ENCODE measurements around the gene REEP1. TPM values are rescaled to one million over a fixed set of nuclear protein-coding genes. Genes with fewer than 3 reads are reported as not detected.
A peak's percentile ranks its signal among the peaks of the same experiment; 100 is the strongest.
"Not testable (repeated sequence)": the region's sequence is repeated elsewhere in the genome, so short reads cannot be mapped to it uniquely, and the experiment has no call there.

Gene REEP1
- total RNA-seq, 1 donor from 2014 or later = 6.7 TPM

DNA sequence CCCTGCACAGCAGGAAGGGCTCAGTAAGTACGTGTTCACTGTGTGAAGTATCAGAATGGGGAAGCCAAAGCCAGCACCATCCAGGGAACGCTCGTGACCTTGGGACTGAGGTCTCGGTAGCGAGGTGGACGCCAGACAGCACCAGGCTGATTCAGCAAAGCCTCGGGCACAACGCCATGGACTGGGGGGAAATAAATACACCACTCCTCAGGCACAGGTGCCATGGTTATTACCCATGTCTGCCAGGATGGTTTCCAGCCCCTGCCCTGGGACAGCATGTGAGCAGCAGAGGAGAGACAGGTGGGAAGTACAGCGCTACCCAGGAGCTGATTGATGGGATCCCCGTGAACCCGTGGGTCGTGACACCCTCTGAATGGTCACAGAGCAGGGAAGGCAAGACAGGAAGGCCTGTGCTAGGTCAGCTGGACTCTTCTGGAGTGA, 53.0 kb downstream of the REEP1 start:
- DNase-seq (ENCODE audit: low read depth in 2 of 2) = peak in 1 of 2 donors; percentile 43

DNA sequence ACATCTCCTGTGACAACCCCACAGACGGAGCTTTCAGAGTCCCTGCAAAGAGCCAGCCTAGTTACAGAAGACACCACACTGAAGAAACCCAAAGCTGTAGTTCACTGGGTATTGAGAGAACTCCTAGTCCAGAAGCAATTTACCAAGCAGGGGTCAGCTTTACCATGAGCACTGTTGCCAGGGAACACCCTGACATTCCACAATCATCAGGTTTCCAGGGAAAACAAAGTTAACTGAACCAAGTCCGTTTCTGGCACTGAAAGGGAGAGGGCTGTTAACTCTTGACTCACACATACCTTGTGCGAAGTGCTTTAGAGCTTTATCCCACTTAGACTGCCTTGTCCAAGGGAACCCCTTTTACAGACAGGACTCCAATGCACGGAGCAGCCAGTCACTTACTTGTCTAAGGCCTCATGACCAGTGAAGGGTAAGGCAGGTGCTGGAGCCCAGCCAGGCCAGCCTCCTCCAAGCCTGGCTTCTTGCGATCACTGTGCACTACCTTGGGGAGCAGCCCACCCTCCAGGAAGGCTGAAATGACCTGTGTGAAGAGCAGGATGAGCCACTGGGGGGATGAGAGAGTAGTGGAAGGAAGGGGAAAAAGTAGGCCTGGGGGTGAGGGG, 53.9 kb downstream of the REEP1 start:
- DNase-seq (ENCODE audit: low read depth in 2 of 2) = peak; percentile 7 to 76

DNA sequence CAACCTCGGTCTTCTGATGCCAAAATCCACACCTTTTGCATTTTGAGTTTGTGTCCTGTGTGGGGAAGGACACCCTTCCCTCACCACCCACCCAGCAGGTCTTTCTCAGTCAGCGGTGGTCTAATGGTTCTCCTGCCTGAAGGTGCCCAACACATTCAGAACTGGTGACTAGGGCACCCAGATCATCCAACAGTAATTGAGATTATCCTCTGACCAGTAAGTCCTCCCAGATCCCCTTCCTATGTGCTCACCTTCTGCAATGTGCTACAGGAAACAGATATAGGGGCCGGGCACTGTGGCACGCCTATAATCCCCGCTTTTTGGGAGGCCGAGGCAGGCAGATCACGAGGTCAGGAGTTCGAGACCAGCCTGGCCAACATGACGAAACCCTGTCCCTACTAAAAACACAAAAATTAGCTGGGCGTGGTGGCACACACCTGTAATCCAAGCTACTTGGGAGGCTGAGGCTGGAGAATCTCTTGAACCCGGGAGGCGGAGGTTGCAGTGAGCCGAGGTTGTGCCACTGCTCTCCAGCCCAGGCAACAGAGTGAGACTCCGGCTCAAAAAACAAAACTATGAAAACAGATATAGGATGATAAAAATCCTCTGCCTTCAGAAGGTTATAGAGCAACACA, 56.2 kb downstream of the REEP1 start:
- DNase-seq (ENCODE audit: low read depth in 2 of 2) = no peak

DNA sequence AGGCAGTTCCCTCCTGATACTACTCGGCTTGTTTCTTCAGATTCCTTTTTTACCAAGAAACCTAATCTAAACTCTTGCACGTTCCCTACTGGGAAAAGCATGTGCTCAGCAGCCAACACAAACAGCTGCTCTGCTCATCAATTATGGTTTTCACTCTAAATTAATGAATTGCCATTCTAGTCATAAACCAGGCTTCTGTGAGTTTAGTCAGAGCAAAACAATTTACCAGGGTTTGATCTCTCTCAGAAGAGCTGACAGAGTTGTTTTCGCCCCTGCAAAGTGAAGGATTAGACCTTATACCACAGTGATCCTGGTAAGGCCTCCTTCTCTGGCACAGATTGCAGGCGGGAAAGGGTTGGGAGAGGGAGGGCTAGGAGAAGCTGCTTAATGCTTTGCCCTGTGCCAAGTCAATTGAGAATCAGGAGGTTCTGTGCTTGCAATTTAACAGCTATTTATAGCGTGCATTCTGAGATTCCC, 57.2 kb downstream of the REEP1 start:
- DNase-seq (ENCODE audit: low read depth in 2 of 2) = no peak

DNA sequence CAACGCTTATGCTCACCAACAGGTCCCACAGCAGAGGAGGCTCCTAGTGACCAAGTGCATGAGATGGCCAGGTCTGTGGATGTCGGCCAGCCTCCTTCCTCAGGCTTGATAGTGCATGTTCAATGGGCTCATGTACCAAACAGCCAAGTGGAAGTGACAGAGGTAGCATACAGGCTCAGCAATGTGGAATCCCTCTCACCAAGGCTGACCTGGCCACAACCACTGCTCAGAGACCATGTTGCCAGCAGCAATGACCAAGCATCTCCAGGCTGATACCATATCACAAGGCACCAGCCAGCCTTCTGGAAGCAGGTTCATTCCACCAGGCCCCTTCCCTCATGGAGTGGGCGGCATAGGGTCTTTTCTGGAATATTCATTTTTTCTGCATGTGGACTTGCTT, 61.5 kb downstream of the REEP1 start:
- no peak for DNase-seq (ENCODE audit: low read depth in 2 of 2)

DNA sequence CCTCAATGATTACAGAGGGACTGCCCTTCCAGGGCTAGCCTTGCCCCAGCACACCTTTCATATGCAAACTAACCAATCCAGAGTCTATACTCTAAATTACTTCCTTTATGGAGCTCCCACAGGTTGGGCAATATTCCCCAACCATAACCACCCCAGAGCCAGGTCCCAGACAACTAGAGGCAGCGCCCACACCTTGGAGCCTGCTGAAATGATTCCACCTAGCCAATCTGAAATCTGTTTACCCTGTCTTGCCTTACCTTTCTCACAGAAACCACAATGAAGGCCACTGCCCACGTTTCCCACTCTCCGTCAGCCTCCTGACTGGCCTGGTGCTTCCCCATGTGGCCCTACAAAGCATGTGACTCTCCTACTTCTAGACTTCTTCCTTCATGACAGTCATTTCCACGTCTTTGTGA, 62.0 kb downstream of the REEP1 start:
- DNase-seq (ENCODE audit: low read depth in 2 of 2) = no peak

DNA sequence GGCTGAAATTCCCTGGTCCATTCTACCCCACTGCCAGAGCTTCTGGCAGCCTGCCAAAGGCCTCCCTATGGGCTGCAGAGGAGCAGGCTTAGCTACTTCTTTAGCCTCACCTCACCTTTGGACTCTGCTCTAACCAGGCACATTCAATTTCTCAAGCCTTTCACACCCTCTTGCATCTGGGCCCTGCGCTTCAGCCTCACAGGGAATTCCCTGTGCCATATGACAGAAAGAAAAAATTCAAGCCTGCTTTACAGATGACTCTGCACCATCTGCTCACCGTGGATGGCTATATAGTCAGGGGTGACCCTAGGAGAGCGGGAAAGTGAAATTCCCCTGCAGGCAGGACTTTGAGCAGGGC, 62.5 kb downstream of the REEP1 start:
- peak in 1 of 2 donors; percentile 34 for DNase-seq (ENCODE audit: low read depth in 2 of 2)

DNA sequence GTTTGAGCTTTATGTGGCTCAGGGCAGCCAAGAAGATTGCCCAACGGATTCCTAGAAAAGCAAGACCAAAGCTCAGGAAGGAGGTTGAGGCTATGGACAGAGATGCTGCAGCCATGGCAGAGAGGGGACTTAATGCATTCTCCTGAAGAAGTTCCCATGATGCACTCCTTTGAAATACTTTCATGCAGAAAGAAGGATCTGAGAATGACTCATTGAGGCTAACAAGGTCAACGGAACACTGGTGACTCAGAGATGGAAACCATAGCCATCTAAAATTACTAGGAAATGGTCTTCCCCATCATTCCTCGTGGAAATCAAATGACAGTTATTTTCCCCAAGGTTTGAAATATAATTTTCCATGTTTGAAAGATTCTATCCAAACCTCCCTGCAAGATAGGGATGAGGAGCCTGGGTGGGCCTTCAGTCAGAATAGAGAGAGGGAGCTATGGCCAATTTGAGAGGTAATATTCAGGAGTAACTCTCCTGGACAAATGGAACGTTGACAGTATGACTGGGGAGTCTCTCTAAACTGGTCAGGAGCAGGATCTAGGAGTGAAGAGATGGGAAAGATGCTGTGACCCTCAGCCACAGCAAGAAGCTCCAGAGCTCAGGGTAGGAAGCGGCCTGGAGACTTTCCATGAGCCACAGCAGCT, 63.0 kb downstream of the REEP1 start:
- DNase-seq (ENCODE audit: low read depth in 2 of 2) = peak in 1 of 2 donors; percentile 57

DNA sequence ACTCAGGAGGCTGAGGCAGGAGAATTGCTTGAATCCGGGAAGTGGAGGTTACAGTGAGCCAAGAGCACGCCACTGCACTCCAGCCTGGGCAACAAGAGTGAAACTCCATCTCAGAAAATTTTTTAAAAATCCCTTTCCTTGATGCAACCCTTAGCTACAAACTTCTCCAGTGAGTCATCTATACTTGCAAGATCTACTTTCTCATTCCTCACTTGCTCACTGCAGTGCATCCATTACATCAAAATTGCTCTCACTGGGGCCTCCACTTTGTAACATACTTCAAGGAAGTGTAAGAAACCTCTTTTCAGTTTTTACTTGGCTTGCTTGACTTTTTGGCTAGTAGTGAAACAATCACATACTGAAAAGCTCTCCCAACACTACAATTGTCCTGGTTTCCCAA, 65.3 kb downstream of the REEP1 start:
- DNase-seq (ENCODE audit: low read depth in 2 of 2) = no peak

DNA sequence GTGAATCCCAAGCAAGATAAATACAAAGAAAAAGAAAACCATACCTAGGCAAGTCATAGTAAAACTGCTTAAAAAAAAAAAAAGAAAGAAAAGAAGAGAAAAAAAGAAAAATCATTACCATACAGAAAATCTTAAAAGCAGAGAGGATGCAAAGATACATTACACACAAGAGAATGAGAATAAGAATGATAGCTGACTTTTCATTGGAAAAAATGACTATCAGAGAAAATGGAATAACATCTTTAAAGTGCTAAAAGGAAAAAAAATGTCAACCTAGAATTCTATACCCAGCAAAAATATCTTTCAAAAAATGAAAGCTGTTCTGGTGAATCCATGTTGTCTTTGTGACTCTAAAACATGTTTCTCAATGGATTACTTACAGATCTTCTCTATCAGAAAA, 66.2 kb downstream of the REEP1 start:
- no peak for DNase-seq (ENCODE audit: low read depth in 2 of 2)

DNA sequence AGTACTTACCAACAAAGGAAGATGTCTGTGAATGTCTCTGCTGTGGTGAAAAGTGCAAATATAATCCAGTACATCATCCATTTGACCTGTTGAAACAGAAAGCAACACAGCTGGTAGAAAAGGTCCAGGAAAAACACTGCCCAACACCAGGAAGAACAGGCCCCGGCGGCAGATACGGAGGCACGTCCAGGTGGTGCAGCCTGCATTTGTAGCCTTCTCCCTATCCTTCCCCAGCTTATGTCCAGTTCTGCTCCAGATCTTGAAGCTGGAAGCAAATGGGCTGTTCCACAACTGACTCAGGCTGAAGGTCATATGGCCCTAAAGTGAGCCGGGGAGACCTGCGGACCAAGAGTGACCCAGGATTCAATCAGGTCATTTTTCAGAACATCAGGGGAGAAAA, 73.5 kb downstream of the REEP1 start:
- no peak for DNase-seq (ENCODE audit: low read depth in 2 of 2)

DNA sequence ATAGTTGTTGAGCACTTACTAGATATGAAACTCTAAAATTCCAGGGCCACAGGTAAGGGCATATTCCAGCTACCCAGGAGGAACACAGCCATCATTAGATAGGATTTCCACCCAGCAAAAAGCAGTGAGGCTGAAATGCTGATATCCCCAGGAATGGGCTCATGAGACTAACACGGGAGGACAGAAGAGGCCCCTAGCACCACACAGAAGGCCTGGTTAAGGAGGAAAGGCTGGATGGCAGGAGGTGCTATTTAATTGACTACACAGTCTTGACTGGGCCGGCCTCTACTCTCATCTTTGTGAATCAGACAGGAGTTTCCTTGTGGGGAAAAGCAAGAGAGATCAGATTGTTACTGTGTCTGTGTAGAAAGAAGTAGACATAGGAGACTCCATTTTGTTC, 76.4 kb downstream of the REEP1 start:
- no peak for DNase-seq (ENCODE audit: low read depth in 2 of 2)

DNA sequence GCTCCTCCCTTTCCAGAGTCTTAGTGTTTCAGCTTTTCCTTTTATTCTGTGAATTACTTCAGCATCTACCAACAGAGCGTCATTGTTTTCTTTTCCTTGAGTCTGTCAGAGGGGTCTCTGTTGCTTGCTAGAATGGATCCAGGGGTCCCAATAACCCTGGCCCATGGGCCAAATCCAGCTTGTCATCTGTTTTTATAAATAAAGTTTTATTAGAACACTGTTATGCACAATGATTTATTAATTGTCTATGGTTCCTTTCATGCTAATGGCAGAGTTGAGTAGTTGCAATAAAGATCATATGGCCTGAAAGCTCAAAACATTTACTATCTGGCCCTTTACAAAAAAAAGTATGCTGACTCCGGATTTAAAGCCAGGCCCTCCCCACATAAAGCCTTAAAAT, 79.3 kb downstream of the REEP1 start:
- no peak for DNase-seq (ENCODE audit: low read depth in 2 of 2)

DNA sequence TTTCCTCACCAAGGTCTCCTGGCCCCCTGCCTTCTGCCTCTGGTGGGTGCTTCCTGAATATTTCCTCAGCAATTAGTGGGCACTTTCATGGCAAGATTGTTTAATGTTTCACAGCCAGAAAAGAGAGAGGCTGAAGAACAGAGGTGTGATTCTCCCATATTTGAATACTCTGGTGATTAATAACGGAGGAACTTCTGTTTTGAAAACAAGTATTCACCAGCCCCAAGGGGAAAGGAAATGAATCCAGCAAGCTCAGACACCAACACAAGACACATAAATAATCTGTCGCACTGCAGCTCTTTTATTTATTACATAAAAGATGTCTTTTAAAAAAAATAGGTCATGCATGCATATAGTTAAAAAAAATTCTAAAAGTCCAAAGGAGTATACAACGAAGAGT, 80.4 kb downstream of the REEP1 start:
- no peak for DNase-seq (ENCODE audit: low read depth in 2 of 2)

DNA sequence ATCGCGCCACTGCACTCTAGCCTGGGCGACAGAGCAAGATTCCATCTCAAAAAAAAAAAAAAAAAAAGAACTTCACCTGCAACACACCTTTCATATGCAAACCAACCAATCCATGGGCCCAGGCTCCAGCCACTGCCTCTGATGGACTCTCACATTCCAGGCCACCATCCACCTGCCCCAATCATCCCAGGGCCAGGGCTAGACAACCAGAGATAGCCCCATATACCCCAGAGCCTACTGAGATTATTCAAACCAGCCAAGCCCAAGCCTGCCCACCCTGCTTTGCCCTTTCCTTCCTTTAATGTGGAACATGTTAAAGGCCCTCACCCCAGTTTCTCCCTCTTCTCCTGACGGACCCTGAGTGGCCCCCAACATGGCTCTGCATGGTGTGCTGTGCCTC, 81.1 kb downstream of the REEP1 start:
- DNase-seq (ENCODE audit: low read depth in 2 of 2) = no peak

DNA sequence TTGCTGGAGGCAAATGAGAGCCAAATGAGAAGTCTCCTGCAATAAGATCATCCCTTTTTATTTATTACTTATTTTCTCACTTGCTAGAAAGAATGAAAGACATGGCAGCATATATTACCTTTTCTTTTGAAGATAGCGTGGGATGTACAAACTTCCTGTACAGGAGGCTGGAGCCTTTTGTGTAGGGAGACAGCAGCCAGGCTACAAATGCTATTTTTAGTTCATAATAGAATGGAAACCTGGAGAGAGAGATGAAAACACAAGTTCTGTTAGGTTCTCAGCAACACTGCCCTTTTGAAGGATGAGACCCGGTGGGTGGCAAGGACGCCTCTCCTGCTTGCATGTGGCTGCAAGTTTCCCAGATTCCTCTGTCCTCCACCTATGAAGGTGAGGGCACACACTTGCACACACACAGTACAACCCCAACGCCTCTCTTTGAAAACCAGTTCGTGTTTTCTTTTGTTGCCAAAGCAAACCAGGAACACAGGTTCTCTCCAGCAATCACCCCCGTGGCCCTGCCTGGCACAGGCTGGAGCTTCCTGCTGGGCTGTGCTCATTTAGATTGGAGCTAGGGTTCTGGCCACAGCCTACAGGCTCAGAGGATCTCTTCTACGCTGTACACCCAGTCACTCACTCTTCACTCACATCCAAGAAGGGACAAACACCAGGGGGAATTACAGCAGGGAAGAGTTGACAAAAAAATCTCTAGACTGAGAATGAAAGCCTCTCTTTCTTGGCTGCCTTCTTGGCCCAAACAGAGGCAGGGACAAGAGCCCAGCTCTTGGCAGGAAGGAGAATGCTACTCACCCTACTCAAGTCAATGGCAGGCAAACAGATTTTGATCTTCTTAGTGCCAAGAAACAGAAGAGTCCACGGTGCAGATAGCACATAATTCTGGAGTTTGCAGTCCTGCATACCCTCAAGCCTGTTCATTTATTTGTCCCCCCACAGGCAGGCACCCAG, 82.6 kb downstream of the REEP1 start:
- peak; percentile 63 to 88 for DNase-seq (ENCODE audit: low read depth in 2 of 2)

DNA sequence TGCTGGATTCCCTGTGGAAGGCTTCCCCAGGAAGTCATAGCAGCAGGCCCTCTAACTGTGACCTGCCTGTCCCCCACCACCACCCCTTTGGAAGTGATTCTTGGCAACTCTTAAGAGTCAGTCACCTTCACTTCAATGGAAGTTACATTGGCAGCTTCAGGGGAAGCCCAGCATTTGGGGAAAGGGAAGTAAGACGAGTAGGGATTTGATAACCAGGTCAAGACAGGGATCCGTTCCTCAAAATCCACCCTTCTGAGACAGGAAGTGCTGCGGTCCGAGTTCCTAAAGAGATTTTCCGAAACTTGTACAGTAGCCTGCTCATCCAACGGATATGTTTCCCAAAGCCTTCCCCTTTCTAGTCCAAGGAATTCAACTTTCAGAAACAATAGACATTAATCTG, 84.0 kb downstream of the REEP1 start:
- DNase-seq (ENCODE audit: low read depth in 2 of 2) = no peak

DNA sequence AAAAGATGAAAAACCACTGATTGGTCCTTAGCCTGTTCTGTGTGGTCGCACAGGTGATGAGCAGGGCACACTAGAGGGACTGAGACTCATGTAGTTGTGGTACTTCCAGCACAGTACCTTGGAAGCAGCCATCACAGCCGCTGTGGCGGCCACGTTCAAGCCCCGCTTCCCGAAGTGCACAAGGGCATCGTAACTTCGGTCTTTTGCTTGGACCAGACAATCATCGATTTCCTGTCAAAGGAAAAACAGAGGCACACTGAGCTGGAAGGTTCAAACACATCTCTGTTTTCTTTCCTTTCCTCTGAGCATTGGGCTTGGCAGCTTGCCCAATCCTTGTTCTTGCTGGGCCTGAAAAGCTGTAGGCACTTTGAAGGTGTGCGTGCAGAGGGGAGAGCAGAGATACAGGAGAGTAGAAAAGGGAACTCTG, 85.6 kb downstream of the REEP1 start:
- peak; percentile 30 to 80 for DNase-seq (ENCODE audit: low read depth in 2 of 2)

DNA sequence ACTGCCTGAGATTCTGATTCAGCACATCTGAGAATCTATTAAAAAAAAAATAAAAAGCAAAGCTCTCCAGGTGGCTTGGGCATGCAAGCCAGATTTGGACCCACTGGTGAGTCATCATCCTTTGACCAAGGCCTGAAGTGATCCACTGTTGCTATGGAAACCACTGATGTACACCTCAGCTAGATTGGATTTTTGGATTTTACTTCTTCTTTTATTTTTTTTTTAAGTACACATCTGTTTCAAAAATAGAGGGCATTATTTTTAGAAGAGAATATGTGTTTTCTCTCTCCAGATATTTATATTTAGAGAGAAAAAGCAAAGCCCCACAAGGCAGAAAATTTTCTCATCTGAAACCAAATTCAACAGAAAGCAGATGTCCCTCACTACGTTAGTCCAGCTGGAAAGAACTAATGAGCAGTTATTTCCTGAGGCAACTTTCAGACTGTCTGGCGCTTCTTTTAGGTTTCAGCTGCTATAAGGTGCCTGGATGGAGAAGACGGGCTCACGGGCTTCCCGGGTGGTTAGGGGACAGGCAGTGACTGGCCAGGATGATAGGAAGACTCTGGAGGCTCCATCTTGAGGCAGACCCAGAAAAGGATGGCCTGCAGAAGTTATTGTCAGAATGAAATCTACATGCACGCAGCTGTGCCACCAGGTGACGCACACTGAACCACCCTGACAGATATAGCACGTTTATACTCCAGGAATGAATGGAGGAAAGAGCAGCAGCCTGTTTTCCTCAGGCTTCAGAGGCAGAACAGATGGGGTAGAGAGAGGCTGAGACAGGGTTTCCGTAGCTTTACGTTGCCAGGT, 87.6 kb downstream of the REEP1 start:
- peak; percentile 40 to 42 for DNase-seq (ENCODE audit: low read depth in 2 of 2)

DNA sequence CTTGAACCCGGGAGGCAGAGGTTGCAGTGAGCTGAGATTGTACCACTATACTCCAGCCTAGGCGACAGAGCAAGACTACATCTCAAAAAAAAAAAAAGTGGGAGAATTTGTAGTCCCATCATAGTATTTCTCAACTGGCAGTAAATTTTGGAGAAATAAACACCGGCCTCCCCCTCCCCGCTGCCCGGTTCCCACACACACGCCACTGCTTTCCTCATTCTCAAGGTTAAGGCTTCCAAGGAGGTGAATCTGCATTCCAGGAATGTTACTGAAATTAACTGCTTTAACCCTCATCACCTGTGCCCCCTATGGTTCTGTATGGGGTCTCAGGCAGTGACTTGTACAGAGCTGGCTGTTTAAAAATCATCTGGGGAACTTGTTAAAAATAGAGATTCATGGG, 88.2 kb downstream of the REEP1 start:
- no peak for DNase-seq (ENCODE audit: low read depth in 2 of 2)

DNA sequence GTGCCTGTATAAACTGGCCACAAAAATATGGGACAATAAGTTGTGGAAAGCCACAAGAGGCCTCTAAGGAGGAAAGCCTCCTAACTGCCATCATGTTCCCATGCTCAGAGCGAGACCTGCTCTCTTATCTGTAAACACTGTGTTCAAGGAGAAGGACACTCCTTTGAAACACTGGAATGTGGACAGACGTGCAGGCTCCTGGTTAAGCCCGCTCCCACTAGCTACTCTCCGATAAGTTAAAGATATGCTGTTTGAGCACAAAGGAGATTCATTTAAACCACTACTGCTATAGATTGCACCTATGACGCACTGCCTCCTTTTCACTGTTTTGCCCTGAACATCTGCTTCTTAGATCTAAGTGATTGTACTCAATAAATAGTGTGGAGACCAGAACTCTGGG, 92.2 kb downstream of the REEP1 start:
- DNase-seq (ENCODE audit: low read depth in 2 of 2) = not testable (repeated sequence)

All from dermis microvascular lymphatic vessel endothelial cell (primary cell).